ENCODE results near the gene SLC8A1.

GRCh38 chr2:40230186-40230585 is 221.7 kb downstream of the SLC8A1 start:
- TF ChIP-seq POLR2A (IDR thresholded peaks at IDR 0.05) (no peak), CTCF (IDR thresholded peaks at IDR 0.05) (no peak)
